NCI-H82 treated with DMSO at 0.1 percent for 48 hours (cell line): ENCODE measurements around the gene MRPS34.

Experiments
- DNase-seq: peaks from one replicate; lab custom pipeline; 2025; ENCODE audit not compliant: unreplicated experiment; lab: John Stamatoyannopoulos, UW

The MRPS34 gene

DNA sequence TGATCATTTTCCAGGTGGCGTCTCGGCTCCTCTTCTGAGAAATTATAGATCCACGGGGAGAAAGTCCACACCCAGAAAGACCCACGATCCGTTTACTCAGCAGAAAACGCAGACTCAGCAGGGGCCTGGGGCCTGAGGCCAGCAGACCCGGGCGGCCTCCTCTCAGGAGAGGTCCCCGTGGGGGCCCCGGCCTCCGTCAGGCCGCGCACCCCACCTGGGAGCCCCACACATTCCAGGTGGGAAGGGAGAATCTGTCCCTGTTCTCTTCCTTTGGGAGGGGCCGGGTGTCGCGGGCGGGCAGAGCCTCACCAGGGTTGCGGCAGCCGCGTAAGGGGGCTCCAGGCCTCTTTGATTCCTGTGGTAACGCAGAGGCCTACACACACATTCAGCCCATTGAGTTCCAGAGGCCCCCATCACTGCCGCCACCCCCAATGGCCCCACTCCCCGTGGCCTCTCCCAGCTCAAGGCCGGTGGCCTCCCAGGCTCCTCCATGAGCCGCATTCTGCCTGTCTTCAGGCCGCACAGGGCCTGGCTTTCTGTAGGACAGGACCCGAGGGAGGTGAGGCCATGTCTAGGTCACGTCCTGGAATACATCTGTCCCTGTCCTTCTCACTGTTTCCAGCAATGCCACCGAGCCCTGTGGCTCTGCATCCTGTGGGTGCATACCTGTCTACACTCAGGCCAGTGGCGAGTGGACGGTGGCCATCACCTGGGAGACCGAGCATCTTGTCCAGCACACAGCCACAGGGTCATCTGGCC is 22.2 kb upstream of the MRPS34 start:
- DNase-seq: no peak

DNA sequence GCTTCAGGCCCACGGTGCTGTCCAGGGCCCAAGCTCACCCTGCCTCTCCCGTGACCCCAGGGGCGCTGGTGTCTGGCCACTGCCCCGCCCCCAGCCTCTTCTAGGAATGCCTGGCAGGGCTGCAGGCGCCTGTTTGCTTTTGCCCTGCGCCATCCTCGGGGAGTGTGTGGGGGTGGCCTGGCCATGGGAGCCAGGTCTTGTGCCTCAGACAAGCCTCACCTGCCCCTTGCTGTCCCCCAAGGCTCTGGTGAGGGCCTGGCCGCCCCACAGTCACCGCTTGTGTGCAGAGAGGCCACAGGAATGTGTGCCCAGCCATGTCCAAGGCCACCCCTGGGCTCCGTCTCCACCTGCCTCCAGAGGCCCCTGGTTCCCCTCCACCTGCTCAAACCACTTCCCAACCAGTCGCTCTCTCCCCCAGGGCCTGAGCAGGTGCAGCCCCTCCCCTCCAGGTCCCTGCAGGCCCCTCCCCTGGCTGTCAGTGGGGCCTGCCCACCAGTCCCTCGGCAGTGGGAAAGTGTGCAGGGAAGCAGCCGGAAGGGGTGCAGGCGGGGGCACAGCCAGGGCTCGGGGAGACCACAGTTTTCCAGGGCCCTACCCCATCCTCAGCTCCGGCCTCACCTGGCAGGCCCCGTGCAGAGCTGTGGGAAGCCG is 21.4 kb upstream of the MRPS34 start:
- no peak for DNase-seq

DNA sequence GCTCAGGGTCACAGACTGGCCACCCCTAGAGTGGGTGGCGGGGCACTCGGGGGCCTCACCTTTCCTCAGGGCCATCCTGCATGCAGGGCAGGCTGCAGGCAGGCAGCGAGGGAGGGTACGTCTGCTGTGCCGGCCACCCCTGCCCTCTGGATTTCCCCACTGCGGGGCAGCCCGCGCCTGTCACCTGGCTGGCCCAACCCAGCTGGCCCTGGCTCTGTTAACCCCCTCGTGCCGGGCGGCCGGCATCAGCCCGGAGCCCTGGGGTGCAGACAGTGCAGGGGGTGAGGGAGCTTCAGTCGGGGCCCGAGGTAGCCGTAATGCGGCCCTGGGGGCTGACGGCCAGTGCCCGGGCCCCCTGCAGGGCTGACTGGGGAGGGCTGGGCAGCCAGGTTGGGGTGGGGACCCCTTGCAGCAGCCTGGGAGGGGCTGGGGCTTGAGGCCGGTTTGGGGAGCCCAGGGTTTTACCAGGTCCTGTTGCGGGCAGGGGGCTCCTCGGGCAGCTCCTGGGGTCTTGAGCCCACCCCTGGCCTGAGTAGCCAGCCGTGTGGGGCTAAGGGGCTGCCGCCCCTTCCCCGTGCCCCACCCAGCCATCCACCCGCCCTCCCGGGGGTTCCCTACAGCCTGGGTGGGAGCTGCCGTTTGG is 20.8 kb upstream of the MRPS34 start, which contains the start of gene IGFALS:
Gene IGFALS (minus strand): TSS at position 128 of the 643 bp plus-strand sequence. CDS start 53 bp downstream, at position 75.
- no peak for DNase-seq

DNA sequence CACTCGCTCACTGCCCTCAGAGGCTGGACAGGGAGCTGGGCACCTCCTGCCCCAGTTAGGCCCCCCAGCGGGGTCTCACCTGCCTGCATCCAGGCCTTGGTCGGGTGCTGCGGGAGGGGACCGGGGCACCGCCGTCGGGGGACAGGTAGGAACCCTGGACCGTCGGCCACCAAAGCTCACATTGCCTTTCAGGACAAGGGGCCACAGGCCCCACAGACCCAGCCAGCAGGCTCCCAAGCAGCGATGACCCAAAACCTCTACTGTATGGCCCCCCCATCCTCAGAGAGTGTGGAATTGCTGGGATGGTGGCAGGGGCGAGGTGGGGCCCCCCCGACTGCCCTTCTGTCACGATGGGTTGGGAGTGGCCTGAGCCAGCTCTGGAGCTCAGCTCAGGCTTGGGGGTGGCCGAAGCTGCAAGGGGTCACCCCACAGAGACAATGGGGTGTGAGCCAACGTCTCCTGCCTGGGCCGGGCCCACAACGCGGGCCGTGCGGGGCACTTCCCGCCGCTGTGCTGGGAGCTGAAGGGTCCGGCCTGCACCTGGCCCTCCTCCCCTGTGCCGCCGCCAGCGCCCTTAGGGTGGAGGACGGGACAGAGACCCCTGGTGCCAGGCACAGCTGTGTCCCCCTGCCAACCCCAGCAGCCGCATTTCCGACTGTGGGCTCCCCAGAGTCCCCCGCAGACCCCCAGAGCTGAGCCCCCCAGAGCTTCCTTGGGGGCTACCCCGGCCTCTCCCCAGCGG is 20.1 kb upstream of the MRPS34 start:
- no peak for DNase-seq

GRCh38 chr16:1791943-1792812 is 19.2 kb upstream of the MRPS34 start:
- DNase-seq: no peak

DNA sequence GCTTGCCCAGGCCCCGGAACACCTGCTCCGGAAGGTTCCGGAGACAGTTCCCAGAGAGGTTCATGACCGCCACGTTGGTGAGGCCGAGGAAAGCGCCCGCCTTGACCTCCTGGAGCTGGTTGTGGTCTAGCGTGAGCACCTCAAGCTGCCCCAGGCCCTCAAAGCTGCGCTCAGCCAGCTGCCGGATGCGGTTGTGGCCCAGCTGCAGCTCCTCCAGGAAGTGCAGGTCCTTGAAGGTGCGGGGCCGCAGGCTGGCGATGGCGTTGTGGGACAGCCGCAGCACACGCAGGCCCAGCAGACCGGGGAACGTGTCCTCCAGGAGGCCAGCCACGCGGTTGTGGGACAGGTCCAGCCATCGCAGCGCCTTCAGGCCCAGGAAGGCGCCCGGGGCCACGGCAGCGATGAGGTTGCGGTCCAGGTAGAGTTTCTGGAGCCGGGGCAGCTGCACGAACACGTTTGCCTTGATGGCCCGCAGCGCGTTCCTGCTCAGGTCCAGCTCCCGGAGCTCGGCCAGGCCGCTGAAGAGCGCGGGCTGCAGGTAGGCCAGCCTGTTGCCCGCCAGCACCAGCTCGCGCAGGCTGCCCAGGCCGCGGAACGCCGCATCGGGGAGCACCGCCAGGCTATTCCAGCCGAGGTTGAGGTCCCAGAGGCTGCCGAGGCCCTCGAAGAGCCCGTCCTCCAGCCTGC is 18.5 kb upstream of the MRPS34 start:
- DNase-seq: no peak

DNA sequence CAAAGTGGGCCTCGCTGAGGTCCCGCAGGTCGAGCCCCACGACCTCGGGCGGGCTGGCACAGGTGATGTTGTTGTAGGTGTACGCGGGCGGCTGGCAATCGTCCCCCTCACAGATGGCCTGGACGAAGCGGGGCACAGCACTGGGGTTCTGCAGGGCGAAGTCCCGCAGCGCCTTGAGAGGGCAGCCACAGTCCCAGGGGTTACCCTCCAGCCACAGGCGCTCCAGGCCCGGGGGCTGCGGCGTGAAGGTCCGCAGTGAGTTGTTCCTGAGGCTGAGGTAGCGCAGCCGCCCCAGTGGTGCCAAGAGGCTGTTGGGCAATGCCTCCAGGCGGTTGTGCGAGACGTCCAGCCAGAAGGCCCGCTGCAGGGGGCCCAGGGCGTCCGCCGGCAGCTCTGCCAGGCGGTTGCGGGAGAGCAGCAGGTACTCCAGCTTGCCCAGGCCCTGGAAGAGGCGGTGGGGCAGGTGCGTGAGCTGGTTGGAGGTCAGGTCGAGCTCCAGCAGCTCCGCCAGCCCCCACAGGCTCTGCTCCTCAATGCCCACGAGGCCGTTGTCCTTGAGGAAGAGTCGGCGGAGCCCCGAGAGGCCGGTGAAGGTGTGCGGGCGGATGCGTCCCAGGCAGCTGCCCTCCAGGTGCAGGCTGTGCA is 17.8 kb upstream of the MRPS34 start:
- no peak for DNase-seq

DNA sequence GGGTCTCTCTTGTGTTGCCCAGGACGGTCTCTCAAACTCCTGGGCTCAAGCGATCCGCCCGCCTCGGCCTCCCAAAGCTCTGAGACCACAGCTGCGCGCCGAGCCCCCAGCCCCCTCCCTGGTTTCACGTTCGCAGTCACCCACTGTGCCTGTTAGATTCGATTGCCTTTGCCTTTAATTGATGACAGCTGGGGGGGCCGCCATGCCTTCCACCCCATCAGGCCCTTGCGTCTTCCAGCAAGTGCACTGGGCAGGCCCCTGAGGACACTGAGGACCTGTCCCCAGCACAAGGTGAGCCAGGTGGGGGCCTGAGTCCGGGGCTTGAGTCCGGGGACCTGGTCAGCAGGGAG is 17.3 kb upstream of the MRPS34 start:
- no peak for DNase-seq

DNA sequence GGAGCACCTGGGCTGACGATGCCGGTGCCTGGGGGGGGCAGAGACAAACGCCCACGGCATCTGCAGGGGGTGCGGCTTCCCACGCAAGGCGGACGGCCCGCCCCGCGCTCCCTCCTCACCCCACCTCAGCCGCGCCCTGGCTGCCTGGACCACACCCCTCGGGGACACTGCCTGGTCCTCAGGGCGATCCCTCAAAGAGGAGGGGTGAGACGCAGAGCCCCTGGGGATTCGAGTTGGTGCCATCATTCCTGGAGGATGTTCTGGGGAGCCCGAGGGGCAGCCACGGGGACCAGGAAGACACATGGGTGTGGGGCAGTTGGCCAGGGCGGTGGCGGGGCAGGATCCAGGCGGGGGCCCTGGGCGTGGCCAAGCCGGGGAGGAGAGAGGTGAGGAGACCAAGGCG is 16.7 kb upstream of the MRPS34 start:
- DNase-seq: no peak

DNA sequence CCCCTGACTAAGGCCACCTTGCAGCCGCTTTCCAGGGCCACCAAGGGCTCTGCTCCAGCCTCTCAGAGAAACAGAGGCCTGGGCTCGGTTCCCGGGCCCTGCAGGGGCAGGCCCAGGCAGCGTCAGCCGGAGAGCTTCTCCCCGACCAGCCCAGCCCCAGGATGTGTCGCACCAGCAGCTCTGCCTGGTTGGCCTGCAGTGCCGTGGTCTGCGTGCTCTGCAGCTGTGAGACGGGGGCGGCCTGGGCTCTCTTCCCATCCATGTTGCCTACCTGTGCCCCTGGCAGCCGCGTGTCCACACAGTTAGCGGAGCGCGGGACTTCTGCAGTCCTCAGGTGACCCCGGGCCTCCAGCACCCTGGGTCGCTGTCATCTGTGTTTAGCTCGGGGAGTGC is 15.8 kb upstream of the MRPS34 start:
- no peak for DNase-seq

- no peak for DNase-seq
Observed at GRCh38 chr16:1788095-1788707, 15.3 kb upstream of the MRPS34 start.

DNA sequence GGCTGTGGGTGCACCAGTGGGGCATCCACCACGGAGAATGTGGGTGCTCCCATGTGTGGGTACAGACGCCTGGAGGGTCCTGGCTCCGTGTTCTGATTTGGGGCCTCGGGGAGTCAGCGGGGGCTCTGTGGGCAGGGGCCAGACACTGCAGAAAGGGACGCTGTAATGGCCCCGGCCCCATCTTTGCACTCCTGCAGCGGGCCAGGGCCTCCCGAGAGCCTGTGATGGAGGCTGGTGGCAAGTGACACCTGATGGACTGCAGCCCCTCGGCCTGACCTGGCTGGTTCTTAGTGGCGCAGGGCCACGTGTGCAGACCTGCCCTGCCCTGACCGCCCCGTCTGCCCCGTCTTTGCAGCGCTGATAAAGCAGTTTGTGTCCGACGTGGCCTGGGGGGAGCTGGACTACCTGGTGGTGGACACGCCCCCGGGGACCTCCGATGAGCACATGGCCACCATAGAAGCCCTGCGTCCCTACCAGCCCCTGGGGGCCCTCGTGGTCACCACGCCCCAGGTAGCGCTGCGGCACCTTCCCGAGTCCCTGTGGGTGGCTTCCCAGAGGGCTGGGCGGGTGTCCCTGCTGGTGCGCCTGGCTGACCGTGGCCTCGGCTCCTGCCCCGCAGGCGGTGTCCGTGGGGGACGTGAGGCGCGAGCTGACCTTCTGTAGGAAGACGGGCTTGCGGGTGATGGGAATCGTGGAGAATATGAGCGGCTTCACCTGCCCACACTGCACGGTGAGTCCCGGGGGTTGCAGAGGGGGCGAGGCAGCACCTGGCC is 14.6 kb upstream of the MRPS34 start:
- no peak for DNase-seq

DNA sequence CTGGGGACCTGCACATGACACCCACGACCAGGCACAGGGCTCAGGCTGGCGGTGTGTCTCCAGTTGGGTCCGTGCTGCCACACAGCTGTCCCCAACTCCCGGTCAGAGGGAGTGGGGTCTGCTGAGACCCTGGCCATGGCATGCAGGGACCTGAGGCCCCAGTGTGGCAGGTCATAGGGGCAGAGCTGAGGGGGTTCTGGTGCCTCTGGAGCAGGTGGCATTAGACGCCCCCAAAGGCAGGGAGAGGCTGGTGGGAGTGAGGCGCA is 14.1 kb upstream of the MRPS34 start:
- DNase-seq: no peak

DNA sequence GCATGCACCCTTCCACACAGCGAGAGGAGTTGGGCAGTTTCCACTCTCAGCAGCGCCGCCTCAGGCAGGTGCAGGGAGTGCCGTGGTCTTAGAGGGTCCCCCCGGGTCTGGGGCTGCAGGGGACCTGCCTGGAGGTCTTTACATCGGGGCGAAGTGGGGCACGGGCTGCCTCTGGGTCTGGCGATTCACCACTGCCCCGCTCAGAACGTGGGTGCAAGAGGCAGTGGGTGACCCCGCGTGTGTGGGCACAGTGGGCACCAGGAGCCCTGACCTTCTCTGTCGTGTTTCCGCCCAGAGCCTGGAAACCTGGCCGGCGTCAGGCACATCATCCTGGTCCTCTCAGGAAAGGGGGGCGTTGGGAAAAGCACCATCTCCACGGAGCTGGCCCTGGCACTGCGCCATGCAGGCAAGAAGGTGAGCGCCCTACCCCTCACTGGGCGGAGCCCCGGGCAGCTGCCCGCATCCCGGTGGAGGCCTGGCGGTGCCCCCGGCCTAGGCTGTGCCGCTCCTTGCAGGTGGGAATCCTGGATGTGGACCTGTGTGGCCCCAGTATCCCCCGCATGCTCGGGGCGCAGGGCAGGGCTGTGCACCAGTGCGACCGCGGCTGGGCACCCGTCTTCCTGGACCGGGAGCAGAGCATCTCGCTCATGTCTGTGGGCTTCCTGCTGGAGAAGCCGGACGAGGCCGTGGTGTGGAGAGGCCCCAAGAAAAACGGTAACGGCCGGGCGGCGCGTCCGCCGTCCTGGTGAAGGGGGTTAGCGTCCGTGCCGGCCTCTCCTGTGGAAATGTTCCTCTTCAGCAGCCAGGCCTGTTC is 13.5 kb upstream of the MRPS34 start:
- no peak for DNase-seq

- no peak for DNase-seq
Observed at GRCh38 chr16:1785846-1786170, 12.9 kb upstream of the MRPS34 start.

DNA sequence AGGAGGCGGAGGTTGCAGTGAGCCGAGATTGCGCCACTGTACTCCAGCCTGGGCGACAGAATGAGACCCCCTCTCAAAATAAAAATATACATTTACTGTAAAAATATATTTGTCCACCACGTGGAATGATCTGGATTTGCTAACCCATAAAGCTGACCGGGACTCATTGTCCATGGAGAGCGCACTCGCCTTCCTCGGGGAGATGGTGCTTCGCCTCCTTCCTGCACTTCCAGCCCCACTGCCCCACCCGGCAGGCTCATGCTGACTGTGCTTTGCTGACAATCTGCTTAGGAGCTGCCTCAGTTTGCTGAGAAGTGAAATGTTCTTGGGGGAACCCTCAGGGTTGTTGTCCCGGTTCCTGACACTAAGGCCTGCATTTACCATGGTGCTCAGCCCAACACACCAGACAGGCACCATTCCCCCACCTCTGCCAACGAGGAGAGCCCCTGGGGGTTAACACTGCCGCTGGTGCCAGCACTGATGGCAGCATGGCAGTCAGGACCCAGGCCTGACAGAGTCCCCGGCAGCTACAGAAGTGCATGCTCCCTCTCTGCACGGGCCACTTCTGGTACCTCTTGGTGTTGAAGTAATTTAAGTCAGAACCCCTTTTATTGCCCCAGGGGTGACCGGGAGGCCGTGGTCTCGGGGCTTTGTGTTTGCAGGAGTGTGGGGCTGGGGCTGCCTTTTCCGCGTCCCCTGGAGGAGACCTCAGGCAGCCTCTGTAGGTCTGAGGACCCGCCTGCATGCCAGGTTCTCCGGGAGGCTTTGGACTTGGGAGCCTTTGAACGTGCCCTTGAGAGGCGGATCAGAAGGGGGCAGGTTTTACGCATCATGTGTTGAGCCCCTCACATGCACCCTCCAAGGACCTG is 12.3 kb upstream of the MRPS34 start:
- DNase-seq: no peak
